Aorta (tissue), 5 donors: Measurements from ENCODE around the gene GRAMD2A. TPM values are rescaled to one million over a fixed set of nuclear protein-coding genes. Genes with fewer than 3 reads are reported as not detected.
A peak's percentile ranks its signal among the peaks of the same experiment; 100 is the strongest.

Source experiments
- ATAC-seq: fragments of 200-7000 bp; cut with Tn5 transposase; one replicate; pipeline ENCODE4 v1.9.1; 2022; ENCODE audit warnings: moderate library complexity; ENCODE audit not compliant: low FRiP score
- DNase-seq, 2 donors: peaks; one replicate each; pipeline ENCODE4 v3.0.0-alpha.2; 2020
- H3K27ac ChIP-seq, 2 donors: one replicate each; pipeline ENCODE4 v1.5.1; 2013; ENCODE audit warnings: low read length in 2 of 2, mild to moderate bottlenecking in 2 of 2, moderate library complexity in 2 of 2, control low read depth in 1 of 2, inconsistent platforms in 1 of 2, low read depth in 1 of 2
- H3K27me3 ChIP-seq, 2 donors: one replicate each; pipeline ENCODE4 v1.6.1; 2013; ENCODE audit warnings: control low read depth in 1 of 2, low read length in 1 of 2, mild to moderate bottlenecking in 1 of 2, moderate library complexity in 1 of 2; ENCODE audit not compliant: insufficient read depth in 2 of 2, control insufficient read depth in 1 of 2
- H3K36me3 ChIP-seq, 2 donors: one replicate each; pipeline ENCODE4 v1.6.1; 2013; ENCODE audit warnings: control low read depth in 1 of 2, low read length in 1 of 2, mild to moderate bottlenecking in 1 of 2; ENCODE audit not compliant: insufficient read depth in 2 of 2, control insufficient read depth in 1 of 2
- H3K4me1 ChIP-seq, 2 donors: one replicate each; pipeline ENCODE4 v1.6.1; 2013; ENCODE audit warnings: low read length in 2 of 2, control low read depth in 1 of 2, mild to moderate bottlenecking in 1 of 2, moderate library complexity in 1 of 2; ENCODE audit not compliant: insufficient read depth in 2 of 2, control insufficient read depth in 1 of 2
- H3K4me3 ChIP-seq, 2 donors: one replicate each; pipeline ENCODE4 v1.5.1; 2013; ENCODE audit warnings: low read length in 2 of 2, control low read depth in 1 of 2, mild to moderate bottlenecking in 1 of 2
- H3K9me3 ChIP-seq: one replicate; pipeline ENCODE4 v1.6.1; 2013; ENCODE audit warnings: mild to moderate bottlenecking, low read length; ENCODE audit not compliant: control insufficient read depth
- WGBS, 2 donors: extraction: QIAGEN DNeasy Blood & Tissue Kit; methylation state at CpG; one replicate each; pipeline ENCODE4 v1.1.7; 2013; 5-methylcytosine and 5-hydroxymethylcytosine counted together
- intact Hi-C, 2 donors: fragments of 100-400 bp; cut with DNase I; formaldehyde crosslinking; loops; one replicate each; pipeline versions ENCODE4 v1.14.2 to v1.15.0; 2022
- polyA plus RNA-seq, 2 donors: library from polyadenylated mRNA; stranded (reverse); fragments of 200-250 nt; gene quantifications; one replicate each; pipeline ENCODE4 v1.2.3, GENCODE V29; 2013
- total RNA-seq, 2 donors: library from RNA; stranded (reverse); fragmentation: NEBNext Ultra II Directional; extraction: Animal tissue kit (Norgen Biotek cat#: 25700); gene quantifications; one replicate each; pipeline ENCODE4 v1.2.1, GENCODE V29; 2021
- donor health status: healthy with polysubstance abuse.
- donor health status: Bipolar disorder and iron deficiency.
- donor health status: DM: no; HTN: no; CAD: no.
- donor health status: DM: no; HTN: no; CAD: no.
- donor health status: DM: yes; HTN: yes; CAD: no.

The GRAMD2A gene
- total and polyA plus RNA-seq, 4 donors = 0.13 to 1.5 (median 0.56) TPM

DNA sequence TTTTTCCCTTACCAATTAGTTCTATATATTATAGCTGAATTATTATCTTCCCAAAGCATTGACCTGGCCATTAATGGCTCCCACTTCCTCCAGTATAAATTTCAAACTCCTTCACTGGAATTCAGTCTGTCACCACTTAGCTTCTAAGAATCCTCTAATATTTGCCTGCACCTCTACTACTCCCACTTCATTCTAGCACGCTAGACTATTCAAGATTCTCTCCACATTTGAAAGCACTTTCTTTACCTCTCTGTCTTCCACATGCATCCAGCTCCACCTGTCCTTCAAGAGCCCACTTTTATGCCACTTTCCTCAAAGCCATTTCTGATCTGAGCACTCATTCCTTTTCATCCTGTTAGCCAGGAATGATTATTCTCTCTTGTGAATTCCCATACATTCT, 64.4 kb downstream of the GRAMD2A start:
- no peak overlapping the region for H3K4me3 ChIP-seq
- no peaks in the 10 kb centered on the region for H3K9me3 ChIP-seq
- WGBS, 2 donors = 98 to 100% methylated on average over 1 of the region's 1 CpG
- intact Hi-C loops = no loop called here
- ATAC-seq = no peak
- no peaks in the 10 kb centered on the region for H3K36me3 ChIP-seq
- H3K27me3 ChIP-seq = no peaks in the 10 kb centered on the region
- no peak for DNase-seq
- no peak overlapping the region for H3K27ac ChIP-seq
- H3K4me1 ChIP-seq = no peaks in the 10 kb centered on the region

DNA sequence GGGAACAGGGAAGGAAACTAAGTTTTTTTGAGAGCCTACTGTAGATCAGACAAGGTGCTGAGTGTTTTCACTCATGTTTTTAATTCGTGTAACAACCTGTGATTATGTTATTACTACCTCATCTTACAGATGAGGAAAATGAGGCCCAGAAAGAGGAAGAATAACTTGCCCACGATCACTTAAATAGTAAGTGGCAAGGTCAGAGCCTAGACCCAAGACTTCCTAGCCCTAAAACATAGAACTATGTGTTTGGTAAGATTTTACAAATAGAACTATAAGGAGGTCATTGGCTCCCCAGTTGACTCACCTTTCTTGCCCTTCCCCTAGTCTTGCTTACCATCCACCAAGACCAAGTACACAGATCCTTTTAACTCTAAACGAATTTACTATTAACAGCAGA, 65.7 kb downstream of the GRAMD2A start:
- Histone ChIP-seq H3K27ac (no peak overlapping the region), H3K27me3 (no peaks in the 10 kb centered on the region), H3K36me3 (no peaks in the 10 kb centered on the region), H3K4me1 (no peaks in the 10 kb centered on the region), H3K9me3 (no peaks in the 10 kb centered on the region), H3K4me3 (no peak overlapping the region)
- 84 to 88% methylated on average over 3 of the region's 3 CpGs for WGBS, 2 donors
- intact Hi-C loops = no loop called here
- no peak for ATAC-seq
- no peak for DNase-seq

DNA sequence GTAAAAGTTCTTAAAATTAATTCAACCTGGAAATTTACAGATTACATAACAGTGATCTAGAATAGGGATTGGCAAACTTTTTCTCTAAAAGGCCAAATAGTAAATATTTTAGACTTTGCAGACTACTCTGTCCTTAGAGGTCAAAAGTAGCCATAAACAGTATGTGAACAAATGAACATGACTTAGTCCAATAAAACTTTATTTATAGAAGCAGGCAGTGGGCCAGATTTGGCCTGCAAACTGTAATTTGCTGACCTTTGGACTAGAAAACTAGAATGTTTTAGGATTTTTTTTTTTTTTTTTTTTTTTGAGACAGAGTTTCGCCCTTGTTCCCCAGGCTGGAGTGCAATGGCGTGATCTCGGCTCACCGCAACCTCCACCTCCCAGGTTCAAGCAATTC, 67.3 kb downstream of the GRAMD2A start:
- H3K4me3 ChIP-seq = no peak overlapping the region
- no peaks in the 10 kb centered on the region for H3K27me3 ChIP-seq
- ATAC-seq (no peak), DNase-seq (no peak)
- 97 to 99% methylated on average over 4 of the region's 4 CpGs for WGBS, 2 donors
- H3K27ac ChIP-seq = no peak overlapping the region
- H3K9me3 ChIP-seq = no peaks in the 10 kb centered on the region
- H3K4me1 ChIP-seq = no peaks in the 10 kb centered on the region
- intact Hi-C loops = no loop called here
- H3K36me3 ChIP-seq = no peaks in the 10 kb centered on the region

DNA sequence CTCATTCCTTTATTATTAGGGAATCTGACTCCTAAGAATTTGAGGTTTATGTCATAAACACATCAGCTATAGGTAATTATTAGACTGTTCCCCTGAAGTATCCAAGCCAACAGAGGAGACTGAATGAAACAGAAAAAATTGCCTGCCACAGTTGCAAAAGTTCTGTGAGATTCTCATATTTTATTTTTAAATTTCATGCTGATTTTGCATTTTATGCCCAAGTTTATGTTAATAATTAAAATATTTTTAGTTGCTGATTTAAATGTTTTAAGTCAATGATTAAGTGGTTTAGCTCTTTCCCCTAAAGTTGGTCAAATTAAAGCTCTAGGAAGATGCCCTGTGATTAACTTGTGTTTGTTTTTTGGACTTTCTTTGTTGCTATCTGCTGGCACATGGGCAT, 69.2 kb downstream of the GRAMD2A start:
- Histone ChIP-seq H3K36me3 (no peaks in the 10 kb centered on the region), H3K4me3 (no peak overlapping the region), H3K9me3 (no peaks in the 10 kb centered on the region), H3K27ac (no peak overlapping the region), H3K4me1 (no peaks in the 10 kb centered on the region), H3K27me3 (no peaks in the 10 kb centered on the region)
- DNase-seq (no peak), ATAC-seq (no peak)
- intact Hi-C loops = no loop called here

DNA sequence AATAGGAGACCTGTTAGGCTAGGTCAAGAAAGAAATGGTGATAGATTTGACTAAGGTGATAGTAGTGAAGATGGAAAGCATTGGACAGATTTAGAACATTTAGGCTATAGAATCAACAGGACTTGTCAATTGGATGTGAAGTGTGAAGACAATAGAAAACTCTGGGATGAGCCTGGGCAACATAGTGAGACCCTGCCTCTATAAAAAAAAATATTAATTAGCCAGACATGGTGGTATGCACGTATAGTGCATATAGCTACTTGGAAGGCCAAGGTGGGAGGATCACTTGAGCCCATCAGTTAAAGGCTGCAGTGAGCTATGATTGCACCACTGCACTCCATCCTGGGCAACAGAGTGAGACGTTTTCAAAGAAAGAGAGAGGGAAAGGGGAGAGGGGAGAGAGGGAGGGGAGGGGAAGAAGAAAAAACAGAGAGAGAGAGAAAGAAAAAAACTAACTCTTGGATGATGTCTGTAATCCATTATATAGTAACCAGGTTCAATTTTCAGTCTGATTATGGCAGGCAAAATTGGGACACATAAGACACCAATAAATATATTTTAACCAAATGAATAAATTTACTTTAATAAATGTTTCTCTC, 69.8 kb downstream of the GRAMD2A start:
- no peak for ATAC-seq
- intact Hi-C loops = no loop called here

DNA sequence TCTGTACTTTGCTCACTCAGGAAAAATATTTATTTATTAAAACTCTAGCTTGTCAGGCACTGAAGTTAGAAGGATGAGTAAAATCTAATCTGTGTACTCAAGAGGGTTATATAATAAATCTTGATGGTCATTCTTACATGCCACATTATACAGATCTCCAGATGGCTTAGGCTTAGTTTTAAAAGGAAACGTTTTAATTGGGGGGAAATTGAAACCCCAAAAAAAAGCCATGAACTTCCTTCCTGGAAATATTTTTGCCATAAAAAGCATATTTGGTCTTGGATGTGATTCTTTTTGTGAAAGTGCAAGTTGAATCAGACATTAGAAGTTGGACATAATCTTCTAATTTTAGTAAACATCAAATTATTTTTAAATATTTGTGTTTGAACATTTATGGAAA, 73.4 kb downstream of the GRAMD2A start:
- H3K9me3 ChIP-seq = no peaks in the 10 kb centered on the region
- H3K27ac ChIP-seq = no peak overlapping the region
- DNase-seq = no peak
- WGBS, 2 donors = 38 to 42% methylated on average over 1 of the region's 1 CpG
- ATAC-seq = no peak
- no peak overlapping the region for H3K4me3 ChIP-seq
- intact Hi-C loops = no loop called here
- no peaks in the 10 kb centered on the region for H3K36me3 ChIP-seq
- no peaks in the 10 kb centered on the region for H3K4me1 ChIP-seq
- H3K27me3 ChIP-seq = no peaks in the 10 kb centered on the region

More for the DNA sequence above, 69.8 kb downstream of the GRAMD2A start:
- Histone ChIP-seq H3K9me3 (no peaks in the 10 kb centered on the region), H3K4me1 (no peaks in the 10 kb centered on the region), H3K27me3 (no peaks in the 10 kb centered on the region), H3K27ac (no peak overlapping the region), H3K4me3 (no peak overlapping the region), H3K36me3 (no peaks in the 10 kb centered on the region)
- 51 to 59% methylated on average over 2 of the region's 2 CpGs for WGBS, 2 donors
- no peak for DNase-seq

DNA sequence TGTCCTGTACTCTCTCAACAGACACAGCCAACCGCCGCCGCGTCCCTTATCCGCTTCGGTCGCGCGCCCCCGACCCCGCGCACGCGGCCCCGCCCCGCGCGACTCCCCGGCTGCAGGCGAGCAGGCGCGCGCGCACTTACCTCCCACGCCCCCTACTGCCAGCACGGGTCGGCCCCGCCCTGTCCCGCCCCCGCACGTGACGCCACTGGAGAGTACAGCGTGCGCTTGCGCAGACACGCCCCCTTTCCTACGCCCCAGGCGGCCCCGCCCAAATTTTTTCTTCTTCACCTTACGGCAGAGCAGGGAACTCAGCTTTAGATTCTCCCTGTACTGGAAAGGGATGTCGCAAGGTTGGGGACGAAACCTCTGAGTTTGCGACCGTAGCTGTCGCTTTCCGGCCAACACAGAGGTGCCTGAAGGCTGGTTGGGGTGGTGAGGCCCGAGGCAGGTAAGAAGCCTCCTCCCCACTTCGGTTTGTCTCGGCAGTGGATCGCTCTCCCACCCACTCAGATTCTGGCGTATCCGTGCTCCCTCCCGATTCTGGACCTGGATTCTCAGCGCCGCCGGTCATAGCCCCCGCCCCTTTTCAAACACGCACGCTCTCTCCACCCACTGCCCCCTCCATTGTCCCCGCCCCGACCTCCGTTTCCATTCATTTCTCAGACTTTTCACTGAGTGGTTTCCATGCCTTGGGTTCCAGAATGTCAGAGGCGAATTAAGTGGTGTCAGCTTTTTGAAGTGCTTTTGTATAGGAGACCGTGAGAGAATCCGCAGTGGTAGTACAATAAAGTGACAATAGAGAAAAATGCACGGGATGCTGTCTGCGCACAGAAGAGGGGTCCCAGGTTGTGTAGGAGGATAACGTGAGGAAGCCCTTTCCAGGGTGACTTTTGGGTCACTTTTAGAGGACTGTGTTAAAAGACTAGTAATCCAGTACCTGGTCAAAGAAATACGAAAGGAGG, 79.3 kb downstream of the GRAMD2A start, which contains the start of the genes MYO9A and SENP8:
MYO9A (minus strand) TSS at position 134 of the 962 bp plus-strand sequence. CDS start 71,587 bp downstream, outside the sequence.
SENP8 (plus strand) TSS at position 387 of the 962 bp plus-strand sequence. CDS start 21,221 bp downstream, outside the sequence.
- ATAC-seq = peak; percentile 96

DNA sequence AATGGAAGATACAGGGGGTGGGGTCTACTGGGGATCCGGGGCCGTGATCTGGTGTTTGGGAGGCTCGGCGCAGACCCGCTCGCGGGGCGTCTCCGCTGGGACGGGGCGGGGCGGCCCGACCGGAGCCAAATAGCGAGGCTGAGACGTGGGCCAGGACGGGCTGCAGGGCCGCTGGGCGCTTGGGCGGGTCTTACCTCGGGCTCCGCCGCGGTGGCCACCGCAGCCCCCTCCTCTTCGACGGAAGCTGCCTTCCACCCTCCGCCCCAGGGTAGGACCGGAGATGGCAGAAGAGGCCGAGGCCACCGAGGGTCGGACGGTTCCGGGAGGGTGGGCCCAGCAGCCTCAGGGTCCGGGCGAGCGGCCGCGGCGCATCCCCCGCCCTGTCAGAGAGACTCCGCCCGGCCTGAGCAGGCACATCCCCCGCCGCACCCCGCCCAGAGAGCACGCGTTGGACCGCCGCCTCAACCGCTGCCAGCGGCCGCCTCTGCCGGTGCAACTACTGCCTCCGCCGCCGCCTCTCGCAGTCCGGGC, 80.0 kb downstream of the GRAMD2A start:
- Histone ChIP-seq H3K27me3 (no peaks in the 10 kb centered on the region), H3K27ac (peak overlapping the region; percentile 45 to 89), H3K4me3 (peak overlapping the region; percentile 62 to 72), H3K9me3 (no peaks in the 10 kb centered on the region), H3K4me1 (peaks cover 1 to 7% of the 10 kb centered on the region in 2 donors), H3K36me3 (no peaks in the 10 kb centered on the region)
- intact Hi-C loops = loop anchor here in 1 of 2 donors (2.0 to 5.0 kb wide), 2 partner anchors 37 to 120 kb away; no protein-coding TSS in a partner anchor
- ATAC-seq (peak; percentile 94), DNase-seq (peak; percentile 90 to 95)
- WGBS, 2 donors = 0 to 1% methylated on average over 48 to 59 of the region's 59 CpGs

More for the DNA sequence above, 79.3 kb downstream of the GRAMD2A start, which contains the start of the genes MYO9A and SENP8:
- Histone ChIP-seq H3K4me3 (peak within 1 kb of the TSS; percentile 62 to 72), H3K27ac (peak within 1 kb of the TSS; percentile 45 to 89), H3K27me3 (no peaks in the 10 kb centered on the region), H3K9me3 (no peaks in the 10 kb centered on the region), H3K4me1 (peaks cover 1 to 7% of the 10 kb centered on the region in 2 donors), H3K36me3 (no peaks in the 10 kb centered on the region)
- DNase-seq = peak; percentile 98 to 100
- 1% methylated on average over 53 to 69 of the region's 69 CpGs for whole genome bisulfite sequencing, 2 donors
- intact Hi-C loops = loop anchor here in 1 of 2 donors (2.0 to 5.0 kb wide), 2 partner anchors 37 to 119 kb away; no protein-coding TSS in a partner anchor
